Measurements from ENCODE around the gene GORASP1.

The GORASP1 gene

DNA sequence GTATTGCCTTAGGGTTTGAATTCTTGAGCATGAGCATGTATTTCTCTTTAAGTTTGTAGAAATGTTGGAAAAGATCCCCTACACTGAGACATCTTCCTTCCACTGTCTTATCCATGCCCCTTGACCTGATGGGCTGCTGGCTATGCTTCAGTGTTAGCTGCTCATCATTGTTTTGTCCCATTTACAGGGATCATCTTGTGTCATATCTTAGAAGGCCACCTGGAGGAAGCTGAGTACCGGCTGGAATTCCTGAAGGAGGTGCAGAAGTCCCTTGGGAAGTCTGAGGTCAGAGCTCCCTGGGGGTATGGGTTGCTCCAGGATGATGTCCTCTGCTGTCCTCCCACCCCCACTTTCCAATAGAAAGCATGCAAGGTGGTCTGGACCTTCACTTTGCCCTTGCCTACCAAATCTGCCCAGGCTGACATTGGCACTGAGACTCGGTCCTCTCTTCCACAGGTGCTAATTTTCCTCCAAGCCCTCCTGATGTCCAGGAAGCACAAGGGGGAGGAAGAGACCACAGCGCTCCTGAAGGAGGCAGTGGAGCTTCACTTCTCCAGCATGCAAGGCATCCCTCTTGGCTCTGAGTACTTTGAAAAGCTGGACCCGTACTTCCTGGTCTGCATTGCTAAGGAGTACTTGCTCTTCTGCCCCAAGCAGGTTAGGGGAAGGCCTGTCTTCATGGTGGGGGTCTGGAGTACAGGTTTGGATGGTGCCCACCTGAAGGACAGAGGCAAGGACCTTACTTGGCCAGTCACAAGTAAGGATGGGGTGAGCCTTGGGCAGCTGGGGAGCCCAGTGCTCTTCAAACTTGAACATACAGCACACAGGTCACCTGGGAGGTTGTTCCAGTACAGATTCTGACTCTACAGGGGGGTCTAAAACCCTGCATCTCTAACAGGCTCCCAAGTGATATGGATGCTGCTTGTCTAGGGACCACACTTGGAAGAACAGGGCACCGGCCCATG lies 17.7 kb upstream of the GORASP1 start:
- no peak for DNase-seq

DNA sequence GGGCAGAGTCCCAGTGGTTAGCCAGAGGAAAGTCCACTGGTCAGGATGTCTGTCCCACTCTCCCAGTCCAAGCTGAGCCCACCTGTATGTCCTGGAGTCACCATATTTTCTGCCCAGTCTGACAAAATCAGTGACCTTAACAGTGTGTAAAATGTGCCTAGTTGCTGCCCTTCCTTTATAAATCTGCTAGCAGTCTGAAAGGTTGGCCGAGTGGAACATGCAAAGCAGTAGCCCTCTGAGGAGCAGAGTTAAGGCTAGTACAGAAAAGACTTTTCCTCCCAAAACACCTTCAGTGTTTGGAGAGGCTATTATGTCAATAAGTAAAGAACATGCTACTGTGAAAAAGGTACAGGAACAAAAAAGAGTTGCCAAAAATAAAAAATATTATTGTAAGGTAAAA lies 15.4 kb upstream of the GORASP1 start:
- DNase-seq, result no peak

DNA sequence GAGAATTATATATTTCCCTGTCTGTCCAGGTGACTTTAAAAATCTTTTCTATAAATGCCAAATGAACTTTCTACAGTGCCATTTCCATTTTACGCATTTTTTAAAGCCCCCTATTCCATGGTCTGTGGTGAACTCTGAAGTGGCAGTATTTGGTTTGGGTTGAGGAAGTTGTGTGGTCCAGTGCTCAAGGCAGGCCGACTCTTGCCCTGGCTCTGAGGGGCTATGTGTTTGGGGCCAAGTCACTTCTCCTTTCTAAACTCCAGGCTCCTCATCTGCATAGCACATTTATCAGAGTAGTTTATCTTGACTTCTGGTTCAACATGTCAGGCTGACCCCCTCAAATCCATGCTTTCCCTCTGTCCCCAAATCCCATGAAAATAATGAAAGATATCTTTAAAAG lies 14.2 kb upstream of the GORASP1 start:
- no peak for DNase-seq

DNA sequence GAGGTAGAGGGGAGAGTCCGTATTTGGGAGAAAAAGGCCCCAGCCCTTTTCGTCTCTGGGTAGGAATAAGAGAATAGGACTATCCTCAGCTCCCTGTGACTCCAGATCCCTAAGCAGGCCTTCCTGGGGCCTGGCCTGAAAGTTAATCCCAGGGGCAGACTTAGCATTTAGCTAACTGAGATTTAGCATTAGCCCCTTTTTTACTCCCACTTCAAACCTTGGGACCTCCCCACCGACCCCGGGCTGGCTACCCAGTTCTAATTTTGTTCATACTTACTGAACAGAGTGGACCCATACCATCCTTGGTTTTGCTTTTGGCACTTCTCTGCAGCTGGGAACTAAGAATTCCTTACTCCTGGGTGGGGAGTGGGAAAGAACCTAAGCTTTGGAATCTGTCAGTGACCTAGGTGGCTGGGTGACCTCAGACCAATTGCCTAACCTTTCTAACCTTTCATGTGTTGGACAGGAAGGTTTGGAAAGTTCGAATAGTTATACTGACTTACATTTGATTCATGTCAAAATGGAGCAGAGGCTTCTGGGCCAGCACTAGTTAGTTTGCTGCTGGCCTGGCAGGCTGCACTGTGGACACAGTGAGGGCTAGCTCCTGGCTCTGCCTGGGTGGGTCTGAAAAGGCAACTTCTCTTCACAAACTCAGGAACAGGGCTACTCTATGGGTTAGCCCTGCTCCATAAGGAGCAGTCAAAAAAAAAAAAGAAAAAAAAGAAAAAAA lies 11.7 kb upstream of the GORASP1 start:
- no peak for DNase-seq

DNA sequence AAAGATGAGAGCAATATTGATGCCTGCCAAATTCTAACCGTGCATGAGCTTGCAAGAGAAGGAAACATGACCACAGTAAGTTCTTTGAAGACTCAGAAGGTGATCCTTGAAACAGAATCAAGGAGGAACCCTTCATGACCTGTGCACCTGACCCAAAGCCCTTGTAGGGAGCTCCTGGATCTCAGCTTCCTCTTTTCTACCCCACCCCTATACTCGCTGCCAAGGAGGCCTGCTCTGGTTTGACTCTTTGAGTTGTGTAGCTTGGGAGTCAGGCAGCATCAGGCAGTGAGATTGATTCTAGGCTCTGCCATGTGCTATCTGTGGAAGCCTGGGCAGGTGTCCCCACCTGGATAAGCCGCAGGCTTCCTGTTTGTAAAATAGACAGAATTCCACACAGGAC lies 10.7 kb upstream of the GORASP1 start:
- DNase-seq, result no peak

DNA sequence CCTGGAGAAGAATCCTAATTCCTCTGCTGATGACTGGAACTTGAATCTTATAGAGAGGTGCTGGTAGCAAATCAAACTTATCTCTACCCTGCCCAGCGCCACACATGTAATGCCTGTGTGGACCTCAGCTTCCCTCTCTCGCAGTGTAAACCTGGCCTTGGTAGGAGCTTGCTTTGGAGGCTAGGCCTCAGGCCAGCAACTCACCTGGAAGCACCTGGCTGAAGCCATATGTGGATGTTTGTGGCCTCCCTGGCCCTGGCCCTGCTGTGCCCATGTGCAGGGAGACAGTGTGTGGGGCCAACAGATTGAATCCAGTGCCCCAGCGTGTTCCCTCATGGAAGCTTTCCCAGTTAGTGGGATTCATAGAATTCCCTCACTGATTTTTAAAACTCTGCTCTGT lies 8.4 kb upstream of the GORASP1 start:
- no peak for DNase-seq

DNA sequence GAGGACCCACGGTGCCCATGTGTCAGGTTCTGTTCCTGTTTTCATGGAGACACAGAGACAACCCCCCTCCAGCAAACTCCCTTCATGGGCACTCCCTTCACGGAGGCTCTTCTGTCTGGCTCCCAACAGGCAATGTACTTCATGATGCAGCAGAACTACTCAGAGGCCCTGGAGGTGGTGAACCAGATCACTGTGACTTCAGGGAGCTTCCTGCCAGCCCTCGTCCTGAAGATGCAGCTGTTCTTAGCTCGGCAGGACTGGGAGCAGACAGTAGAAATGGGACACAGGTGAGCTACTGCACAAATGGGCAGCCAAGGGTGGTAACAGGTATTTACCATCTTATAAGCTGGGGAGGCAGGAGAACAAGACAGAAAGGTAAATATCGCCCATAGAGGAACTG lies 7.0 kb upstream of the GORASP1 start:
- DNase-seq, result no peak

DNA sequence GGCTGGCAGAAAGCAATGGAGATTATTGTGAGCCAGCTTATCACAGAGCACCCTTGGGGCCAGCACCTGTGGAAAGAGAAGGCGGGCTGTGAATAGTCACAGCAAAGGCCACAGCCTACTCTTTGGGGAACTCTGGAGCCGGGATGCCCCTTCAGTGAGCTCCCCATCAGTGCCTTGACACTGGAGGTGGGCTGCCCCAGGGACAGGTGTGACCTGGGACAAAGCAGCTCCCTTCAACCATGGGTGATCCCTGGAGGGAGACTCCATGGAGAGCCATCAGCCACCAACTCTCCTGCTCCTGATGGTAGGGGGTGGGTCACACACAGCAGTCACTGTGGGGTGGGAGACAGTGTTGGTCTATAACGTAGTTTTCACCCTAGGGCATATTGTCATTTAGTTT lies 5.9 kb upstream of the GORASP1 start:
- no peak for DNase-seq

DNA sequence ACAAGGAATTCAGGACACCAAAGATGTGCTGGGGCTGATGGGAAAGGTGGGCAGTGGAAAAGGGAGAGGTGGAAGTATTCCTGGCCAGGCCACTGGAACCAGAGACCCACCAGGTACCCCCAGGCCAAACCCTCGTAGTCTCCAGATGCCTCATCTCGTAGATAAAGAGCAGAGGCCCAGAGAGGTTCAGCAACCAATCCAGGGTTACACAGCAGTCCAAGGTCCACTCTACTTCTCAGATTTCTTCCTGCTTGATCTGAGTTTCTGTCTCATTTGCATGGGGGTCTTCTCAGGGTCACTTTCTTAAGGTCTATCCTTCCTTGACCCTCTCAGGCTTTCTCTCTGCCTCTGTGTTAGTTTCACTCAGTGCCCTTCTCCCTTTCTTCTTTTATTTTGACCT lies 5.1 kb upstream of the GORASP1 start:
- no peak for DNase-seq

DNA sequence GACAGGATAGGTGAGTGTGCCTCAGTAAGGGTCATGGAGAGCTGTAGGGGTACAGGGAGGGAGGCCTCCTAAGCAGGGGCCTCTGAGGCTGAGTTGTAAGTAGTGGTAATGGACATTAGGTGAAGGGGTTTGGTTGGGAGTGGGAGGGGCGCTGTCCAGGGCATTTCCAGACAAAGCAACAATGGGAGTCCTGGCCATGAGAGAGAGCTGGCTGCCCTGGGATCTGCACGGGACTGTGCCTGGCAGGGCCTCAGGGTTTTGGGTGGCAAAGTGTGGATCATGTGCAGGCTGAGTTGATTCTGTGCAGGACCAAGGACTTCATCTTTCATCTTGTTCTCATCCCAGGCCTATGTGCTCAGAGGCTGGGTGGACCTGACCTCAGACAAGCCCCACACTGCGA lies 4.7 kb upstream of the GORASP1 start:
- no peak for DNase-seq

DNA sequence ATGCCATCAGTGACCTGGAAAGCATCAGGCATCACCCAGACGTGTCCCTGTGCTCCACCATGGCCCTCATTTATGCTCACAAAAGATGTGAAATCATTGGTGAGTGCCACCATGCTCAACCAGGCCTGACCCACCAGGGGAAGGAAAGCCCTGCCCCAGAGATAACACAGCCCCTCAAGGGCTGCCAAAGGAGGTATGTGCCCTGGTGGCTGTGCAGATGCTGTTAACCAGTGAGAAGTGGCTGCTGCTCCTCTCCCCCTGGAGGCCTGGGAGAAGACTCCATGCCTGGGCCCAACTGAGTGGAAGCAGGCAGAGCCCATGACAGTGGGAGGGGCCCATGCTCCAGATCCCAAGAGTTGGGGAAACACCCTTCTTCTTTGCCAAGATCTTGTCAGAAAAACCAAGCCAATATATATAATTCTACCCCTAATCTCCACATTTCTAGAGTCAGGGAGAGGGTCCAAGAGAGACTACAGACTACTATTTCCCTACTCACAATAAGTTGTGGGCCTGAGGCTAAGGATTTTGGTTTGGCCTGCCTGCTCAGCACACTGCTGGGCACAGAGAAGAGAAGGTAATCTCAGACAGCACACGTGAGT lies 2.7 kb upstream of the GORASP1 start:
- no peak for DNase-seq

DNA sequence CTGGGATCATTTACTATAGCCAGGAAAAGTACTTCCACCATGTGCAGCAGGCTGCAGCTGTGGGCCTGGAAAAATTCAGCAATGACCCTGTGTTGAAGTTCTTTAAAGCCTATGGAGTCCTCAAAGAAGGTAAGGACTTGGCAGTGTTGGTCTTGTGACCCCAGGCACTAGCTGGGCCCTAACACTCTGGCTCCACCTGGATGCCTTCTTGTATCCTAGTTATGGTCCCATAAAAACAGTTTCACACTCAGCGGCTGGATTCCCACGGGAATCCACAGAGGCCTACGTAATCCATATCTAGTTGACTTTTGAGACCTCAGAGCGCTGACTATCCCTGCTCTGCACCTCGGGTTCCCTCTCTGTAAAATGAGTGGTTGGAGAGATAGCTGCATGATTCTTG lies 1.7 kb upstream of the GORASP1 start:
- no peak for DNase-seq

DNA sequence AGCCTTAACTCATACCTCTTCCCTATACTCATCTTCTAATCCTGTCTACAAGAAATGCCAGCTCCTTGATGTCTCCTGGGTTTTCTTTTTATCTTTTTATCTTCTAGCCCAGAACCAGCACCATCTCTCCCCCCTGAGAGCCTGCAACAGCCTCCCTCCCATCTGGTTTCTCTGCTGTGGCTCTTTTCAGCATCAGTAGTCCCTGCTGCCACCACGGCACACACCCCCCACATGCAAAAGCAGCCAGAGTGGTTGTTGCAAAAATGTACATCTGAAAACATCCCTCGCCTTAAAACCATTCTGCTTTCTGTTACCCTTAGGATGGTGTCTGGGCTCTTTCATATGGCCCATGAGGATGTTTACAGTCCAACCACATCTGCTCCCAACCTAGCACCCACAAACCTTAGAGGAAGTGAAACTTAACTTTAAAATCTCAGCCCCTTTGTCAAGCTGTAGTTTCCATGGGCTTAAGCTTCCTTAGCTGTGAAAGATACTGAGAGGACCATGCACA lies 828 bp upstream of the GORASP1 start:
- peak; percentile 52 for DNase-seq

DNA sequence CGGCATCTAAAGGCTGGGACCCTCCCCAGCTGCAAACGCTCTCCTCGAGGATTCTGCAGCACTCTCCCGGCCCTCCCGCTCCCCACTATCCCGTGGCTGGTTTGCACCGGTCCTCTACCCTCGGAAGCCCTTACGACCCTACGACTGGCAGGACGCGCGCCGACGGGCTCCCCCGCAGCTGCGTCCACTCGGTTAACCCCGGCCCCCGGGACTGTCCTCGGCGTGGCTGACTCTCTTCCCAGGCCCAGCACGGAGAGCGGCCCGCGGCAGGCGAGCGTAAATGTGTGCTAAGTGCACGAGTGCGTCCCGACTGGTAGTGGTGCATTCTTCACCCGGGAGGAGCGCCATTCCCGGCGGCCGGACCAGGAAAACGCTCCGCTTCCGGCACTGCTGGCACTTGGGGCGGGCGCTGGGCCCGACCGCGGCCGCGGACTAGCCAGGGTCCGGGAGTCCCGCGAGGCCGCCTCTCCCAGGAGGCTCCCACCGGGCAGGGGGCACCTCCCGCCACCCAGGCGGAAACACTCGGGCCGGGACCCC lies 508 bp downstream of the GORASP1 start:
- DNase-seq, result no peak

DNA sequence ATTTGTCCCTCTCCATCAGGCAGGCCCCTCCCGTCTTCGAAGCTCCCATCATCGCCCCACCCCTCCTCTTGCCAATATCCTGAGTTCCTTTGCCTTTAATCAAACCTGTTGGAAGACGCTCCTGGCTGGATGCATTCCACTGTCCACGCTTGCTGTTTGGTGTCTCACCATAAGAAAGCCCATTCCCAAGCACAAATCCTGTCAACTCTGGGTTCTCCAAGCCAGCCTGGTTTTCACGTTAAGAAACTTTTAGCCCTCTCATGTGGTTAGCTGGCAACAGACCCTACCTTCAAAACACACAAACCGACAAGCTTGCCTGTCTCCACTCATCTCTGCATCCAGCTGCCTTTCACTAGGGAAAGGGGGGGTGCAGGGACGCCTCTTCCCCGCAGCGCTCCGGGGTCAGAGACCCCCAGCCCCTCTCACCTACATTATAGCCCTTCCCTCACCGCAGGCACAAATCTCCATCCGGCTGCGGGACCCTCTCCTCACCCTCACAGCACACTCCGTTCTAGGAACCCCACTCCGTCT lies 1.1 kb downstream of the GORASP1 start:
- no peak for DNase-seq

DNA sequence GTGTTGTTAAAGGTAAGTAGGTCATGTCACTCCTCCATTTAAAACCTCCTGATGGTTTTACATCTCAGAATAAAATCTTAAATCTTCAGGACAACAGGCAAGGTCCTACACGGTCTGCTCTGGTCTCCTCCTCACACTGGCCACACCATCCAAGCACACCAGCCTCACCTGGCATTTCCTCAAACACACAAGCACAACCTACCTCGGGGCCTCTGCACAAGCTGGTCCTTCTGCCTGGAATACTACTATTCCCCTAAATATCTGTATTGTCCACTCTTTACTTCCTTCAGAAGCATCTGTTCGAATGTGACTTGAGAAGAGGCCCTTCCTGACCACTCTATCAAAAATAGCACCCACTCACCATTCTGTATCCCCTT lies 1.8 kb downstream of the GORASP1 start:
- no peak for DNase-seq

DNA sequence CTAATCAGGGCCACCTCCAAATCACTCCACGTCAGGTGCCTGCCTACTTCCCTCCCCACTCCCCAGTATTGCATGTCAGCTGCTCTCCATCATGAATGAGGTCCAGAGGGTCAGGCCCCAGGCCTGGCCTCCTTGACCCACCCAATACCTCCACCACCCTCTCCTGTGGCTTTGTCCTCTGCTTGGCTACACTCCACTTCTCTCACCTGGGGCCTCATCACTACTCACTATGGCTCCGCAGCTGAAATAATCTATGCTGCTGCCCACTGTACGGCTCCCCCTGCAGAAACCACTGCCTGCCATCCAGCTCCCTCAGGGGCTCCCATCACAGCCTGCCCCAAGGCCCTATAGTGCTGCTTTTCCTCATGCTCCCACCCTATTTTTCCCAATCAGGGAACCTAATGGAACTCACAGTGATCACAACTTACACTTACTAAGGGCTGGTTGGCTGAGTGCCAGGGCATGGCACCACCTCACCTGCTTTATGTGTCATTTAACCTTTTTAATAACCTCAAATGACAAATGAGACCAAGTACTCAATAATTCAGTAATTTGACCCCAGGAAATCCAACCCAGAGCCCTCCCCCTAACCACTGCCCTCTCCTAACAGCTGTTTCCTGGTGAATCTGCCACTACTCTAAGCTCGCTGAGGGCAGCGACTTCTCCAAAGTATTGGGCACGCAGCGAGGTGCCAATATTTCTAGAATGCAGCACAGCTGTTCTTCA lies 2.3 kb downstream of the GORASP1 start:
- DNase-seq, result peak; percentile 31

DNA sequence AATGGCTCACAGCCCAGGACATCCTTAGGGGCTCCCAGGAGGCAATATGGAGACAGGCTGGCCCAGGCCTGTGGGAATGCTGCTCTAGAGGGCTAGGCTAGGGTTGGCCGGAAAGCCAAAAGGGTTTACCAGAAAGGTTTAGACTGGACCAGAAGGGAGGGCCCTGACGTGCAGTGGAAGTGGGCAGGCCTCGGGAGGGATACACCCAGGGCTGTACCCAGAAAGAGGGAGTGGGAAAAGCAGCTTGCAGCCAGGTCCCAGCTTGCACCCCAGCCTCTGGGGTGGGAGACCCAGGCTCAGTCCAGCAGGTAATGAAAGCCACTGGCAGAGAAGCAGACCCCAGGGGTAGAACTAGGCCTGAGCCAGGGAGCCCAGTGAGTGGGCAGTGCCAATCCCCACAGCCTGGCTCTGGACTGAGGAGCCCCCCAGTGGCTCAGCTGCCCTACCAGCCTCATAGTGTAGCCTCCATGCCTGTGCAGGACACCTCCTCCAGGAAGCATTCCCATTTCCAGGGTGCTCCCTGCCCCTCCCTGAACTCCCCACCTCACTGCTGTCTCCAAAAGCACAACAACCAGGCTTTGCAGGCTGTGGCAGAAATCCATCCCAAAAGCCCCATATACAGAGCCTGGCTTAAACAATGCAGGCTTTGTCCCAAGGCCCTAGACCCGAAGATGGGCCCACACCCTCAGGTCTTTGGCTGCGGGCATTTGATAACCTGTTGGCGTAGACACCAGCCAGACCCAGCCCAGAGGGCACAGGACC lies 3.5 kb downstream of the GORASP1 start:
- DNase-seq, result no peak

DNA sequence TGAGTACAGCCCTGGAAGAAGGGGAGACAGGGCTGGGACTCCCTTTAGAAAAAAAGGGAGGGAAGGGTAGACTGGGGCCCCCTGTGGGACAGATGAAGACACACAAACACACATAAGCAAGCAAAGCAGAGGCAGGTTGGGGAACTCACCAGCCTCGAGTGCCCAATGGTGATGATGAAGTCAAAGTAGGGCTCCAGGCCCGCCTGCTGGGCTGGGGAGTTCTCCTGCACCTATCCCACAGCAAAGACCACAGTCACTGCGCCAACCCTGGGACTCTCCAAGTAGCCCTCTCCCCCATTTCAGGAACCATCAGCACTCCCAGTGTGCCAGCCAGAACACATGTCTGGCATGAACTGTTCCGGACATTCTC lies 4.1 kb downstream of the GORASP1 start:
- no peak for DNase-seq

DNA sequence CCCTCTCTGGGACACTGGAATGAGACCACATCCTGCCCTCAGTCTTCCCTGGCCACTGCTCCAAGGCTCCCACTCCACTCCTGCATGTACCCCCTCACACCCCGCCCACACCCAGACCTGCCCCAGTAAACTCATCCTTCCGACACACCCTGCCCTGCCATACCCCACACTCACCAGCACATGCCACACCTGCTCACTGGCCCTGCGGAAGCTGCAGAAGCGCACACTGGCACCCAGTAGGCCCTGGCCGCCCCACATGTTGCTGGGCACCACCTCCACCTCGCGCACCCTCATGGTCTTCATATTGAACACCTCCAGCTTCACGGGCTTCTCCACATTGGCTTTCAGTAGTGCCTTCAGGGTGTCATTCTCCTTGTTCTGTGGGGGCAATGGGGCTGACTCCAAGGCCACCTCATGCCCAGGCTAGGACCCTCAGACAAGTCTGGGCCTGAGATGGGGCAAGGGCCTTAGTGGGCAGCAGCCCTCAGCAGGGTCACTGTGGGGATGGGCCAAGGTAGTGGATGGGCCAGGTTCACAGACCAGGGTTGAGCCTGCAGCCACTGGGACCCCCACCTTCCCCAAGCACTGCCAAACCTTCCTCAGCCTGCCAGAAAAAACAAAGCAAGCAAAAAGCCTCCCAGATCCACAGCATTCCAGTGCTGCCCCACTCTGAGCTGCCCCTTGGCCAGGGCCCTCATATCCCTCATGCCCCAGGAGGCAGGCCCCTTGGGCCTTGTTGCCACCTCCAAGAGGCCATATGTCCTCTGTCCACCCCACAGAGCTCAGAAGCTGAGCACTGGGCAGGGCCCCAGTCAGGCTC lies 4.7 kb downstream of the GORASP1 start:
- DNase-seq, result no peak
